GM21619 (cell line): ENCODE measurements around the gene CDH13.
A peak's percentile ranks its signal among the peaks of the same experiment; 100 is the strongest.

Experiments
- ATAC-seq: cut with Tn5 transposase; IDR thresholded peaks from one replicate; pipeline ENCODE4 v1.9.1; 2021; ENCODE audit not compliant: unreplicated experiment

CDH13 gene

DNA sequence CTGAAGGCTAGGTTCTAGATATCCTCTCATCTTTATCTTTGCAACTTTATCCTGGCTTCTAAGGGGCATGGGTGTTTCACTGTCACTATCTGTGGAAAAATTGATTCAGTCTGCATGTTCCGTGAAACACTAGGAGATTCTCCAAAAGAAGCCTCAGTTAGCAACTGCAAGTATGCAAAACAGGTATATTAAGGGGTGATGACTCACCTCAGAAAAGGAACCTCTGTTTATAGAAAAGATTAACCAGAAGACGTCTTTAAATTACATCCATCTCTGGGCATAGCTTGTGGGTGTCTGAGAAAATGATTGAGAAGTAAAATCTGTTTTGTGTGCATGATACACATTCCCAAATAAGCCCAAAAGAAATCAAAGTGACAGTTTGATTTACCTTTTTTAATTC, 827.2 kb downstream of the CDH13 start:
- peak; percentile 63 for ATAC-seq

DNA sequence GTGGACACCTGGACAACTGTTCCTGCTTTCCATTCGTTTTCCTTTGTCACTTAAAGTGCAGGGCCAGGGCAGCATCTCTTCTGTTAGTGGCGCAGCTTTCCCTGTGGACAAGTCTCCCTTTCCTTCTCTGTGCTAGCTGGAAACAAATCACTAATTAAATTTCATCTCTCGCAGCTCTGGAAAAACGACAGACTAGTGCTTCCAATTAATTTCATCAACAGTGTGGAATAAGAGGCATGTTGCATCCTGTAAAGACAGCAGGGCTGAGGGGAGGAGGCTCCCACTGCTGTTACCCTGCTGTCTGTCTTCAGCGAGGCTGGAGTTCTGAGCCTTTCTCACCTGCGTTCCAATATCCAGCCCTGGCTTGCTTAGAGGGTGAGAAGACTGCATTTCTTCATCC, 828.9 kb downstream of the CDH13 start:
- no peak for ATAC-seq

- ATAC-seq = no peak
Measured at GRCh38 chr16:83456934-83457333, 830.2 kb downstream of the CDH13 start.

DNA sequence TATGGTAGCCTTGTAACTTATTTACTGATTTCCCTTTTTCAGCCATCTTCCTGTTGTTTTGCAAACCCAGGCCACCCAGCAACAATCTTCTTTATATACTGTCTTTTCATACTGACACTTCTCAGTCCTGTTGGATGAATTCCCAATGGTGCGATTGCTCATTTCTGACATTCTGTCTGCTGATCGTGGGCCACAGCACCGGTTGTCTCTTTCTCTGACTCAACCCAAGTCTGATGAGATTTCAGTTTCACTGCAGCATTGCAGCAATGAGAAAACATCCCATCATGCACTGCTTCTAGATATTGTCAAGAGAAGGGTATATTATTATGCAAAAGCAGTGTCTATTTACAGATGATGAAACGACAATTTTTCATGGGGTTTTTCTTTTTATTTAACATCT, 831.8 kb downstream of the CDH13 start:
- peak; percentile 86 for ATAC-seq

DNA sequence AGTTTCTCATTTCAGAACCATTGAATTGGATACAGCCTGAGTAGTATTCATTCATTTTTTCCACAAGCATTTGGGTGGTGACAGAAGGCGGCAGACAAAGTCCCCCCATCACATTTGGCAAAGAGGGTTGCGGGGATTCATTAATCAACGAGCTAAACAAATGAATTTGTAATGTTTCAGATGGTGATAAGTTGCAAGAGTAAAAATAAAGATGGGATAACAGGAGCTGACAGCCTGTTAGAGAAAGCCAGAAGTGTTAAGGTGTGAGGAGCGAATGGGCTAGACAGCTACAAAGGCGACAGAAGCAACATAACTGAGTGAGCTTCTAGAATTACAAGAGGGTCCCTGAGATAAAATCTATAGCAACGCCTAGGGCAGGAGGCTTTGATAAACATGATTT, 838.2 kb downstream of the CDH13 start:
- ATAC-seq = no peak

GRCh38 chr16:83470416-83470815, 843.6 kb downstream of the CDH13 start:
- ATAC-seq = no peak

DNA sequence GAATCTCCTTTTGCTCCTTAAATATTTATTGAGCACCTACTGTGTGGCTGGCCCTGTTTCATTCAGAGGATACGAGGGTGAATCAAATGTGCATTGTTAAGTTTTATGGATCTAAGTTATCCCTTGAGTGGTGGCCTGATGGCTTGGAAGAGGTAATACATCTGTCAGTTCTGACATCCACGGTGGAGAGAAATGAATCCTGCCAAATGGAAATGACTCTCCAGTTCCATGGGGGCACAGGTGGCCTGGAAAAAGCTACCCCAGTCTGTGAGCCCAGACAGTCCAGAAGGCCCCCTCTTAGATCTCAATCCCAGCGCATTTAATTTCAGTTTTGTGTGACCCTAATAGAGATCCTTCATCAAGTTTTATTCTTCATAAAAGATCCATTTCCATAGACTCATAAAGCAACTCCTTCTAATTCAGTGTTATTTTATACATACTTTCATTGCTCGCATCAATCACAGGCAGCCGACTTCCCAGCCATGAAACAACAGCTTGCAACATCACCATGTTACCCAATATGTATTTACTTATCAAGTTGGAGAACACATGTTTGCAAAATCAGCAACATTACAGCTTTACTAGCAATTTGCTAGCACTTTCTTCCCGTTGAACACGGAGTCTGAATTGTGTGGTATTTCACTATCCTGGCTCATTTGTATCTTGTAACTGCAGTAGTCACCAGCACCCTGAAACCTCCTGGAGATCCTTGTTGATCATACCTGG, 846.2 kb downstream of the CDH13 start:
- no peak for ATAC-seq

- ATAC-seq = no peak
Measured at GRCh38 chr16:83473926-83474650, 847.3 kb downstream of the CDH13 start.

- no peak for ATAC-seq
Measured at GRCh38 chr16:83475108-83475507, 848.3 kb downstream of the CDH13 start.

GRCh38 chr16:83481589-83481988, 854.8 kb downstream of the CDH13 start:
- no peak for ATAC-seq

DNA sequence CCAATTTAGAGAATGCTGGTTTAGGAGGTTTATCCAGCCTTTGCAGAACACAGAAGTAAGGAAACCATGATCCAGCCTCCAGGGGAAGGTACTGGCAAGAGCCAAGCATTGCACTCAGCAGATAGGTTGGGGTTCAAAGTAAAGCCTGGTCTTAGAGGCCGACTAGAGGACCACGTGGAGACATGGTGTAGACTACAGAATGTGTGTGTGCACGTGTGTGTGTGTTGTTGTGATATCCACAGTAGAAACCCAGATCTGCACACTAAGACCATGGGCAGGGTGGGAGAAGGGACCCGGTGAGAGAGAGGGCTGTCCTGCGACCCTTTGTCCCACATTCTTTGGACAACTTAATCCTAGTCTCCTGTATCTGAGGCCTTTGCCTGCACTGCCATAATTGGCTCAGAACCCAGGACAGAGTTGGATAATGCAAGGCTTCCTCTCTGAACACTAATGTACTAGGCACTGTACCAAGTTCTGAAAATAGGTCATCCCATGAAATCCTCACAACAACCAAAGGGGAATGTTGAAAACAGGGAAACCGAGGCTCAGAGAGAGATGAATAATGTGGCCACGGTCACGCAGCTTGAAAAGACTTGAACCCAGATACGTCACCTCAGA, 855.9 kb downstream of the CDH13 start:
- ATAC-seq = no peak

DNA sequence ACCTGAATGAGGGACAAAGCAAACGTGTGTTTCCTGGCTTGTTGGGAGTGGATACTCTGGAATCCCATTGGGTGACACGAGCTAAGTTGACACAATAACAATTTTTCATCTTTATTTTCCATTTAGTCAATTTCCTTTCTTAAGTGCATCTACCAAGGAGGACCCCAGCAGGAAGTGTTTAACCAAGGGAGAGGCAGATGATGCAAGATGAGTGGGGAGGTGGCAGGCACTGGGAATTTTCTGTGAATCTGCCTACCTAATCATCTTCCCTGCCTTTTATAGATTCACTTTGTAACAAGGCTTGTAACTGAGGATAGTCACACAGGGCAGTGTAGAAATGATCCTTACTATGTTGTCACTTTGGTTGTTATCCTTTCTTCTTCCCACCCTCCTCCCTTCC, 863.3 kb downstream of the CDH13 start:
- no peak for ATAC-seq

GRCh38 chr16:83494459-83494858, 867.7 kb downstream of the CDH13 start:
- no peak for ATAC-seq

DNA sequence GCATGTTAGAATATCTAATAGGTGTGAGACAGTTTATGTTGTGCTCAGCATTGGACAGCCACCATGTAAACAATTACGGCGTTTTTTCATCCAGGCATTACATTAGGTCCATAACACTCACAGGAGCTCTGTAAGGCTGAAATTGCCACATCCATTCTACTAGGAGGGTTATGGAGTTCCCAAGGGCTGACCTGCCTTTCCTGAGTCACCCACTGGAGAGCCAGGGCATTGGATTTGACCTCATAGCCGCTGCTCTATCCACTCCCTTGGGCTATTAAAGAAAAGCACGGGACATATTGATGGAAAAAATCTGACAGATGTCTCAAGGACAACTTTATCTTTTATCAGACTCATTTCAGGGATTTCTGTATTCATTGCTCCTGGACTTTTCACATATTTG, 874.7 kb downstream of the CDH13 start:
- ATAC-seq = no peak

- ATAC-seq = no peak
Measured at GRCh38 chr16:83508295-83508694, 881.5 kb downstream of the CDH13 start.

DNA sequence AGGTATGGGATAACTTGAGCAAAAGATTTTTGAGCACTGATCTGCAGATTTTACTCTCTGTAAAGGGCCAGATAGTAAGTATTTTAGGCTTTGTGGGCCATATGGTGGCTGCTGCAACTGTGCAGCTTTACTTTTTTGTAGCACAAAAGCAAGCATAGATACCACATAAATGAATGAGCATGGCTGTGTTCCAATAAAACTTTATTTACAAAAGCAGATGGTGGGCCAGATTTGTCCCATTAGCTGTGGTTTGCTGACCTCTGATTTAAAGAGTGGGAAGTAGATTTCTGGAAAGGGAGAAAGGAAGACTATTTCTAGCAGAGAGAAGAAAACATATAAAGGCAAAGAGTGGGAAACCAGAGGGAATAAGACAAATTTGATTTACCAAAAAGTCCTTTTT, 882.5 kb downstream of the CDH13 start:
- ATAC-seq = no peak

- ATAC-seq = no peak
Measured at GRCh38 chr16:83510906-83511305, 884.1 kb downstream of the CDH13 start.

GRCh38 chr16:83513008-83513755, 886.4 kb downstream of the CDH13 start:
- ATAC-seq = no peak

DNA sequence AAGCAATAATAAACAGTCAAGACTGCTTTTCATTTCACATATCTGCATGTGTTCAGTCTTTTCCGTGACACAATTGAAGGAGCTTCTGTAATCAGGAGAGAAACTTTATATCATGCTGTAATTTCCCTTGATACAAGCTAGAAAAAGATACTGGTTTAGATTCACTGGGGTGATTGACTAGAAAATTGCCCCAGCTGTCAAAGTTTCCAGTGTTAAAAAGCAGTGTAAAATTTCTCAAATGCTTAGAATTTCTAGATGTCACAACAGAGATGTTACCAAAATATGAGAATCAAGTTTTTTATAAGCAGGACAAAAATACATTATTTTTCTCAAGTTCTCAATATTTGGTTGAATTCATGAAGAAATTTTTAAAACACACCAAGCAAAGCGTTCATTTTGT, 888.6 kb downstream of the CDH13 start:
- ATAC-seq = no peak

- ATAC-seq = no peak
Measured at GRCh38 chr16:83516931-83517330, 890.2 kb downstream of the CDH13 start.

- ATAC-seq = no peak
Measured at GRCh38 chr16:83517398-83517797, 890.6 kb downstream of the CDH13 start.

DNA sequence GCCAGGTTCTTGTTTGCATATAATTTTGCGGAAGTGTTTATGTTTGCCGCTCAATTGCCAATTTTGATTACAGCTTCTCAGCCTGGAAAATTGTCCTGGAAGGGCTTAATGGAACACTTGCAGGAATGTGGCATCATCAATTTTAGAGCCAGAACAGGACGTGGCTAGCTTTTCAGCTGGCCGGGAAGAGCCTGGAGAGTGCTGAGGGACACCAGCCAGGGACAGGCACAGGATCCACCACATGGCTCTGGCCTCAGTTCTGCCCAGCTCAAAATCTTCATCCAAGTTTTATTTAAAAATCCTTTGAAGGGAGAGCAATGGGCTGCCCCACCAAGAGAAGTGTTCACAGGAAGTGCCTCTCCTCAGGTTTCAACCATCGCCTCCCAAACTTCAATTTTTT, 893.8 kb downstream of the CDH13 start:
- no peak for ATAC-seq
